GM10248 (cell line): ENCODE measurements around the gene WDFY4.

ENCODE experiments used
- CTCF ChIA-PET: fragments of 300-600 bp; sonication (Branson Sonifier 250); formaldehyde crosslinking; extraction: SDS; loops from one replicate; lab custom pipeline; 2021; ENCODE audit warnings: antibody characterized with exemption; lab: Yijun Ruan, JAX
- POLR2A ChIA-PET: fragments of 350-650 bp; sonication (Branson Sonifier 250); formaldehyde crosslinking; extraction: SDS; loops from one replicate; lab custom pipeline; 2020; ENCODE audit warnings: antibody characterized with exemption; lab: Yijun Ruan, JAX
- DNase-seq: peaks from one replicate; pipeline ENCODE4 v3.0.0; 2012; ENCODE audit errors: extremely low spot score
- TF ChIP-seq, protein P1 (sequence below): IDR thresholded peaks from 2 replicates; pipeline ENCODE4 v1.5.1; 2012; ENCODE audit warnings: mild to moderate bottlenecking, low read depth; ENCODE audit errors: extremely low read depth, missing control alignments, control extremely low read depth

WDFY4 gene

DNA sequence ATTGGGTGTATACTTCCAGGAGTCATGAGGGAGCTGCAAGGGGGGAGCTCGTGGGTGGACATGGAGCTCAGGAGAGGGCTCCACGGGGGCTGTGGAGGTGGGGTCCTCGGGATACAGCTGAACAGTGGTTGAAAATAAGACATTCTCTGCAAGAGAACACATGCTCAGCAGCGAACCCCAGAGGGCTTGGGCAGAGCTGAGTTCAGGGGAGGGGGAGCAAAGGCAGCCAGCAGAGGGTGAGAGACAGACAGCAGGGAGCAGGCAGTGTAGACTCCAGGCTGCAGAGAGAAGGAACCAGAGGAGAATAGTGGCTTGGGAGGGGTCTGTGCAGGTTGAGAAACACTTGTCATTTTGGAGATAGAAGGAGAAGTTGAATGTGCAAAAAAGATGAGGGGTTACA, 327.9 kb downstream of the WDFY4 start:
- DNase-seq = no peak
- CTCF ChIA-PET = interaction anchor here (0.8 to 1.1 kb wide), 2 partner anchors 18 to 354 kb away, joined by 3 read pairs; no protein-coding TSS in a partner anchor
- POLR2A ChIA-PET = no interaction called here
- TF ChIP-seq, protein P1, sequence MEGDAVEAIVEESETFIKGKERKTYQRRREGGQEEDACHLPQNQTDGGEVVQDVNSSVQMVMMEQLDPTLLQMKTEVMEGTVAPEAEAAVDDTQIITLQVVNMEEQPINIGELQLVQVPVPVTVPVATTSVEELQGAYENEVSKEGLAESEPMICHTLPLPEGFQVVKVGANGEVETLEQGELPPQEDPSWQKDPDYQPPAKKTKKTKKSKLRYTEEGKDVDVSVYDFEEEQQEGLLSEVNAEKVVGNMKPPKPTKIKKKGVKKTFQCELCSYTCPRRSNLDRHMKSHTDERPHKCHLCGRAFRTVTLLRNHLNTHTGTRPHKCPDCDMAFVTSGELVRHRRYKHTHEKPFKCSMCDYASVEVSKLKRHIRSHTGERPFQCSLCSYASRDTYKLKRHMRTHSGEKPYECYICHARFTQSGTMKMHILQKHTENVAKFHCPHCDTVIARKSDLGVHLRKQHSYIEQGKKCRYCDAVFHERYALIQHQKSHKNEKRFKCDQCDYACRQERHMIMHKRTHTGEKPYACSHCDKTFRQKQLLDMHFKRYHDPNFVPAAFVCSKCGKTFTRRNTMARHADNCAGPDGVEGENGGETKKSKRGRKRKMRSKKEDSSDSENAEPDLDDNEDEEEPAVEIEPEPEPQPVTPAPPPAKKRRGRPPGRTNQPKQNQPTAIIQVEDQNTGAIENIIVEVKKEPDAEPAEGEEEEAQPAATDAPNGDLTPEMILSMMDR = no peak

DNA sequence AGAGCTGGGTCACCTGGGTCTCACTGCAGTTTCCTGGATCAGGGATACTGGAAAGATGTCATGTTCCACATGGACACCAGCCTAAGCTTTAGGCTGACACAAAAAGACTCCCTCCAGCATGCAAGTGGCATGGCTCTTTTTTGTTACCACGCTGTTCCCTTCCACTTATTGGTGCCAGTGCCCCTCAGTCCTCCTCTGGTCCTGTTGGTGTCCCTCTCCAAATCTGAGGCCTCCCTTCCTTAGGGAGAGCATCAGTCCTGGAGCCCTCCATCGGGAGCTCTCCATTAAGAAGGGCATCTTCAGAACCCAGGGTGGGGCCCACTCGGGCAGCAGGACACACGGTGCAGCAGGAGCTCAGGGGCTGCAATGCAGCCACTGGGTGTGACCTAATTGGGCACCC, 331.0 kb downstream of the WDFY4 start:
- ChIA-PET POLR2A (no interaction called here), CTCF (no interaction called here)
- DNase-seq = no peak
- TF ChIP-seq, protein P1 = no peak

DNA sequence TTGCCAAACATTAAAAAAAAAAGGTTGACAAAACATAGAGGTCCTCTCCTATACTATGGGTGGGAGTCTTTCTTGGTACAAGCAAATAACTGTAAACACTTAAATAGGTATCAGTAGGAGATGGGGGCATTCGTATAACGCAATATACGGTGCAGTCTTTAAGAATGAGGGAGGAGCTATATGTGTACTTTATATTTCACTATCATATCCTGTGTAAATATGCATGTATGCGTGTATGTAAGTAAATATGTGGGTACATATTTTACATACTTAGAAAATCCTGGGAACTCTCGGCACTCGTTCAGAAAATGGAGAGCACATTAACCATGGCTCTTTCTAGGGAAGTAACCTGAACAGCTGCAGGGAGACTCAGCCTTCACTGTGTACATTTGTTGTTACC, 337.0 kb downstream of the WDFY4 start:
- ChIA-PET POLR2A (no interaction called here), CTCF (no interaction called here)
- TF ChIP-seq, protein P1 = no peak
- no peak for DNase-seq

DNA sequence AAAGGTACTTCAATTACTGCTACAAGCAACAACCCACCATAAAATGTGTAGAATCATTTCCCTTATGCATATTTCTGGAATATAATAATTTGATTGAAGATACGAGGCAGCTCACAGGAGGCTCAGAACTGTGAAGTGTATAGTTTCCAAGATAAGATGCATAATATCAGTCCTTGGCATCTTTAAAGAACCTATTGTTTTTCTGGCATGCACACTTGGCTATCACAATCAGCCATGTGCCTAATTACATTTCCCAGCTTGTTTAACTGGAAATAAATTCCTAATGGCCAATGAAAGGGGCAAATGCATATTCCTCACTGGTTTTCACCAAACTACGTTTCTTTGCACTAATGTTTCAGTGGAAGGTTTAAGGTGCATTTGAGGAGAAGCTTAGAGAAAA, 338.4 kb downstream of the WDFY4 start:
- no peak for DNase-seq
- POLR2A ChIA-PET = no interaction called here
- CTCF ChIA-PET = interaction anchor here (0.9 kb wide), 1 partner anchor 10 kb away, joined by 3 read pairs; no protein-coding TSS in a partner anchor
- TF ChIP-seq, protein P1 = no peak

DNA sequence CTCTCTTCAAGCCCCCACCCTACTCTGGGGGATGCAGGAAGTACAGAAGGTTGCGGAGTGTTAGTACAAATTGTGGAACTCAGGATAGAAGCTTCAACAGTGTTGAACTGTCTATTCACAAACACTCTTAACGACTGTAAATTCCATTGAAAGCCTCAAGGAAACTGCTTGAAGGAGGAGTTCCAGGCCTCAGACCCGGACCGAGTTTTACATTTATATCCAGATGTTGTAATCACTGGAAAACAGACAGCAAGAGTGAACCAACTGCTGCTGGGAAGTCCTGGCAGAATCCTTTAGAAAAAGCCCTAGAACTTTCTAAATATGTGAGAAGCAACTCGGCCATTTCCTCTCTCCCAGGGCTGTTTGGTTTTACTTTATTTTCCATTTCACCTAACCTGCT, 339.1 kb downstream of the WDFY4 start:
- TF ChIP-seq, protein P1 = no peak
- POLR2A ChIA-PET = no interaction called here
- CTCF ChIA-PET = interaction anchor here (0.9 kb wide), 1 partner anchor 10 kb away, joined by 3 read pairs; no protein-coding TSS in a partner anchor
- no peak for DNase-seq

DNA sequence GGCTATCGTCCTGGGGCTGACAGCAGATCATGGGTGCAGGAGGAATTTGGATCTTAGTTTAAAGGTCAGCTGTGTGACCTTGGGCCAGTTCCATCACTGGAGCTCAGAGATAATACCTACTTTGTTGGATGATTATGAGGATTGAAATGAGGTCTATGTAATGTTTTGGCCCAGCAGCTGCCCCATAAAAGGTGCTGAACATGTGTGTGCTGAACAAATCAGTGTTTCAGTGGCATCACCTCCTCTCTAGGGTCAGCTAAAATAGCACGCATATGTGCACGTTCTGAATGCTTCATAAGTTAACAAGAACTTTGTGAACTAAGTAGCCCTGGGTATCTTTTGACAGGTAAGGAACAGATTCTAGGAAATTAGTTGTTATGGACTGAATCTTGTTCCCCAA, 339.8 kb downstream of the WDFY4 start:
- DNase-seq = no peak
- POLR2A ChIA-PET = no interaction called here
- TF ChIP-seq, protein P1 = no peak
- CTCF ChIA-PET = no interaction called here
